ENCODE measurements around the gene LRIT2.
A peak's percentile ranks its signal among the peaks of the same experiment; 100 is the strongest.

The LRIT2 gene

GRCh38 chr10:84264611-84265141 is 39.3 kb upstream of the LRIT2 start:
- Histone ChIP-seq H3K4me2 (ENCODE audit: low read length) (no peak overlapping the region), H3K27ac (ENCODE audit: low read depth, low read length) (no peak overlapping the region), H3K9me3 (ENCODE audit: control insufficient read depth, insufficient read depth, low read length) (no peaks in the 10 kb centered on the region), H4K20me1 (ENCODE audit: control insufficient read depth, insufficient read depth, low read depth, low read length) (no peaks in the 10 kb centered on the region), H3K4me1 (ENCODE audit: control insufficient read depth, low read length) (no peaks in the 10 kb centered on the region), H3F3A (ENCODE audit: control insufficient read depth, insufficient read depth) (no peaks in the 10 kb centered on the region), H3K36me3 (ENCODE audit: control insufficient read depth, low read length) (no peaks in the 10 kb centered on the region), H3K4me3 (ENCODE audit: low read length) (no peak overlapping the region), H3K27me3 (ENCODE audit: control insufficient read depth, low read length) (peaks cover 11% of the 10 kb centered on the region), H3K79me2 (ENCODE audit: control insufficient read depth, low read length) (no peaks in the 10 kb centered on the region), H3K9me2 (replicated peaks; ENCODE audit: control insufficient read depth, low read length) (no peaks in the 10 kb centered on the region)
- TF ChIP-seq CTCF (IDR thresholded peaks at IDR 0.05; ENCODE audit: low read depth, low read length, poor library complexity, severe bottlenecking) (peak; percentile 94), EZH2phosphoT487 (IDR thresholded peaks at IDR 0.05; ENCODE audit: borderline replicate concordance, low read length) (no peak)

- TF ChIP-seq EZH2phosphoT487 (IDR thresholded peaks at IDR 0.05; ENCODE audit: borderline replicate concordance, low read length) (no peak), CTCF (IDR thresholded peaks at IDR 0.05; ENCODE audit: low read depth, low read length, poor library complexity, severe bottlenecking) (no peak)
- H4K20me1 ChIP-seq (ENCODE audit: control insufficient read depth, insufficient read depth, low read depth, low read length): no peaks in the 10 kb centered on the region
These were observed 38.4 kb upstream of the LRIT2 start for GRCh38 chr10:84263716-84264115.

GRCh38 chr10:84262190-84262956 is 37.0 kb upstream of the LRIT2 start:
- no peak for TF ChIP-seq EZH2phosphoT487 (IDR thresholded peaks at IDR 0.05; ENCODE audit: borderline replicate concordance, low read length)
- TF ChIP-seq CTCF (IDR thresholded peaks at IDR 0.05; ENCODE audit: low read depth, low read length, poor library complexity, severe bottlenecking): no peak
- Histone ChIP-seq H3K36me3 (ENCODE audit: control insufficient read depth, low read length) (no peaks in the 10 kb centered on the region), H3K27me3 (ENCODE audit: control insufficient read depth, low read length) (peaks cover 9% of the 10 kb centered on the region), H3F3A (ENCODE audit: control insufficient read depth, insufficient read depth) (no peaks in the 10 kb centered on the region), H3K4me1 (ENCODE audit: control insufficient read depth, low read length) (no peaks in the 10 kb centered on the region), H4K20me1 (ENCODE audit: control insufficient read depth, insufficient read depth, low read depth, low read length) (no peaks in the 10 kb centered on the region), H3K4me2 (ENCODE audit: low read length) (no peak overlapping the region), H3K9me2 (replicated peaks; ENCODE audit: control insufficient read depth, low read length) (no peaks in the 10 kb centered on the region), H3K27ac (ENCODE audit: low read depth, low read length) (no peak overlapping the region), H3K79me2 (ENCODE audit: control insufficient read depth, low read length) (no peaks in the 10 kb centered on the region), H3K4me3 (ENCODE audit: low read length) (no peak overlapping the region), H3K9me3 (ENCODE audit: control insufficient read depth, insufficient read depth, low read length) (no peaks in the 10 kb centered on the region)

More at GRCh38 chr10:84263716-84264115, 38.4 kb upstream of the LRIT2 start:
- peaks cover 11% of the 10 kb centered on the region for H3K27me3 ChIP-seq (ENCODE audit: control insufficient read depth, low read length)
- H3K9me2 ChIP-seq (replicated peaks; ENCODE audit: control insufficient read depth, low read length): no peaks in the 10 kb centered on the region
- no peaks in the 10 kb centered on the region for H3K79me2 ChIP-seq (ENCODE audit: control insufficient read depth, low read length)
- no peaks in the 10 kb centered on the region for H3K9me3 ChIP-seq (ENCODE audit: control insufficient read depth, insufficient read depth, low read length)
- no peak overlapping the region for H3K27ac ChIP-seq (ENCODE audit: low read depth, low read length)
- H3K4me3 ChIP-seq (ENCODE audit: low read length): no peak overlapping the region
- no peak overlapping the region for H3K4me2 ChIP-seq (ENCODE audit: low read length)
- H3K36me3 ChIP-seq (ENCODE audit: control insufficient read depth, low read length): no peaks in the 10 kb centered on the region
- no peaks in the 10 kb centered on the region for H3K4me1 ChIP-seq (ENCODE audit: control insufficient read depth, low read length)
- no peaks in the 10 kb centered on the region for H3F3A ChIP-seq (ENCODE audit: control insufficient read depth, insufficient read depth)

Data from DOHH2 (cell line).